Activated CD4-positive, alpha-beta T cell treated with anti-CD3 and anti-CD28 coated beads, Interleukin-2, amount 10 ng/mL, durations not matched to agents 7 days and 5 days (primary cell): ENCODE data around the gene FUBP3. TPM values are rescaled to one million over a fixed set of nuclear protein-coding genes. Genes with fewer than 3 reads are reported as not detected.
"Not testable (repeated sequence)": the region's sequence is repeated elsewhere in the genome, so short reads cannot be mapped to it uniquely, and the experiment has no call there.

Experiments
- CTCF ChIA-PET: fragments of 350-600 bp; sonication (Branson Sonifier 250); formaldehyde crosslinking; loops from one replicate; lab custom pipeline; 2021; ENCODE audit warnings: antibody characterized with exemption; lab: Charles Lee
- POLR2A ChIA-PET: fragments of 350-600 bp; sonication (Branson Sonifier 250); formaldehyde crosslinking; loops from one replicate; lab custom pipeline; 2021; ENCODE audit warnings: antibody characterized with exemption; lab: Charles Lee
- DNase-seq: peaks from one replicate; pipeline ENCODE4 v3.0.0-alpha.2; 2020
- H3K27ac Mint-ChIP-seq: one replicate; pipeline ENCODE4 v1.8.0; 2021; ENCODE audit warnings: mild to moderate bottlenecking, moderate library complexity, mixed read lengths
- H3K27me3 Mint-ChIP-seq: one replicate; pipeline ENCODE4 v1.8.0; 2021; ENCODE audit warnings: mixed read lengths
- H3K36me3 Mint-ChIP-seq: one replicate; pipeline ENCODE4 v1.8.0; 2021; ENCODE audit warnings: low read depth, mixed read lengths
- H3K4me1 Mint-ChIP-seq: one replicate; pipeline ENCODE4 v1.8.0; 2021; ENCODE audit warnings: mixed read lengths
- H3K4me3 Mint-ChIP-seq: one replicate; pipeline ENCODE4 v1.8.0; 2021; ENCODE audit warnings: mild to moderate bottlenecking, moderate library complexity, mixed read lengths
- H3K9me3 Mint-ChIP-seq: one replicate; pipeline ENCODE4 v1.8.0; 2021; ENCODE audit warnings: mixed read lengths
- total RNA-seq, 2 experiments: library from RNA; stranded (reverse); gene quantifications; one replicate each; pipeline ENCODE4 v1.2.3, GENCODE V29; 2021

The FUBP3 gene
- total RNA-seq, 2 experiments from 2014 or later: 34.2 to 34.5 TPM

DNA sequence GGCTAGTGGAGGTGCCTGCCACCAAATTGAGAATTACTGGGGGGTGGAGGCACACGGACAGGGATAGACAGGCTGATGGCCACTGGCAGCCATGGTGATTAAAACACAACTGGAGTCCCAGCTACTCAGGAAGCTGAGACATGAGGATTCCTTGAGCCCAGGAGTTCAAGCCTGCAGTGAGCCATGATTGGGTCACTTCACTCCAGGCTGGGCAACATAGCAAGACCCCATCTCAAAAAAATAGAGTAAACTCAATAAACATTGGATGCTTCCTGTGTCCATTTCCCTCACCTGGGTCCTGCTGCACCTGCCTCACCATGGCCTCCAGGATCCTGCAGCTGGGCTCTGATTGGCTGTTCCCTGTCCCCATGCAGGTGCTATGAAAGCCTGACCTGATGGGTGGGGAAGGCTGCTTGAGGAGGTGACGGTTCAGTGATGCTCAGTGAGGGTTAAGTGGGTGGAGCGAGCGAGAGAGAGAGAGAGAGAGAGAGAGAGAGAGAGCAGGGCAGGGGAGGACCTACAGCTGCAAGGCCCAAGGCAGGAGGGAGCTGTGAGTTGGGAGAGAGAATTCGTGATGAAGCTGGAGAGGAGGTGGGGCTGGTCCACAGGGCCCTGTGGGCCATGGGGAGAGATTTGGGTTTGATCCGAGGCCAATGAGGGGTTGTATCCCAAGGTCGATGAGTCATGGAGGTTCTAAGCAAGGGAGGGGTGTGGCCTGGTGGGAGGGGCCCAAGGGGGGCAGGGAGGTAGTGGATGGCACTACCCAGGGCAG is 36.7 kb upstream of the FUBP3 start:
- no peak for DNase-seq
- Mint-ChIP-seq H3K36me3 (no peaks in the 10 kb centered on the region), H3K4me1 (no peaks in the 10 kb centered on the region), H3K4me3 (no peak overlapping the region), H3K27ac (no peak overlapping the region), H3K9me3 (no peaks in the 10 kb centered on the region), H3K27me3 (peaks cover 24% of the 10 kb centered on the region)
- ChIA-PET CTCF (interaction anchor here (0.7 kb wide), 1 partner anchor 134 kb away, joined by 3 read pairs; no protein-coding TSS in a partner anchor), POLR2A (no interaction called here)

GRCh38 chr9:130543368-130543767 is 36.0 kb upstream of the FUBP3 start:
- no peak overlapping the region for H3K27ac Mint-ChIP-seq
- no peaks in the 10 kb centered on the region for H3K9me3 Mint-ChIP-seq
- CTCF ChIA-PET: interaction anchor here (0.7 kb wide), 1 partner anchor 134 kb away, joined by 3 read pairs; no protein-coding TSS in a partner anchor
- H3K36me3 Mint-ChIP-seq: no peaks in the 10 kb centered on the region
- peaks cover 17% of the 10 kb centered on the region for H3K27me3 Mint-ChIP-seq
- H3K4me3 Mint-ChIP-seq: no peak overlapping the region
- POLR2A ChIA-PET: no interaction called here
- no peaks in the 10 kb centered on the region for H3K4me1 Mint-ChIP-seq
- no peak for DNase-seq

DNA sequence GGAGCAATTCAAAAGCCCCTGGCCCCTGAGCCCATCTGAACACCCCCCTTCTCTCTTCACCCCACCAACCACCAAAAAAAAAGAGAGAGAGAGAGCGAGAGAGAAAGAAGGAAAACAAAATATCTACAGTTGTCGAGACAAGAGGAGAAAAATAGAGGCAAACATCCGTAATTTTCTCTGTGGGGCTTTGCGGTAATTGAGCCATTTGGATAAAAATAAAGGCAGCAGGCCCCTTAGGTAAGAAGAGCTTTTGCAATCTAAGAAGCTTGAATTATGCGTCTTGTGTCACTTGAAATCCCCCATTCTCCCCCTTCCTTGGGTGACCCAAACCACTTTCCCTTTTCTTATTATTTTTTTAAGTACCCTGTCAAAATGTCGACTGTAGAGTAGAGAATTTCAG is 35.5 kb upstream of the FUBP3 start:
- ChIA-PET POLR2A (no interaction called here), CTCF (interaction anchor here (0.7 kb wide), 2 partner anchors 52 to 119 kb away, joined by 3 read pairs; no protein-coding TSS in a partner anchor)
- H3K4me3 Mint-ChIP-seq: no peak overlapping the region
- H3K9me3 Mint-ChIP-seq: peaks cover under 1% of the 10 kb centered on the region
- H3K36me3 Mint-ChIP-seq: no peaks in the 10 kb centered on the region
- H3K27me3 Mint-ChIP-seq: peaks cover 14% of the 10 kb centered on the region
- H3K27ac Mint-ChIP-seq: no peak overlapping the region
- H3K4me1 Mint-ChIP-seq: no peaks in the 10 kb centered on the region
- no peak for DNase-seq

- ChIA-PET CTCF (interaction anchor here (0.7 kb wide), 2 partner anchors 52 to 120 kb away, joined by 3 read pairs; no protein-coding TSS in a partner anchor), POLR2A (no interaction called here)
- Mint-ChIP-seq H3K27ac (no peak overlapping the region), H3K4me1 (no peaks in the 10 kb centered on the region), H3K36me3 (no peaks in the 10 kb centered on the region), H3K9me3 (peaks cover 5% of the 10 kb centered on the region), H3K4me3 (no peak overlapping the region), H3K27me3 (peaks cover 12% of the 10 kb centered on the region)
- no peak for DNase-seq
Observed at GRCh38 chr9:130544364-130544763, 35.0 kb upstream of the FUBP3 start.

- H3K4me1 Mint-ChIP-seq: no peaks in the 10 kb centered on the region
- H3K27me3 Mint-ChIP-seq: no peaks in the 10 kb centered on the region
- H3K4me3 Mint-ChIP-seq: no peak overlapping the region
- ChIA-PET POLR2A (no interaction called here), CTCF (no interaction called here)
- H3K36me3 Mint-ChIP-seq: no peaks in the 10 kb centered on the region
- peaks cover 10% of the 10 kb centered on the region for H3K9me3 Mint-ChIP-seq
- no peak overlapping the region for H3K27ac Mint-ChIP-seq
- no peak for DNase-seq
Observed at GRCh38 chr9:130548103-130548502, 31.3 kb upstream of the FUBP3 start.

DNA sequence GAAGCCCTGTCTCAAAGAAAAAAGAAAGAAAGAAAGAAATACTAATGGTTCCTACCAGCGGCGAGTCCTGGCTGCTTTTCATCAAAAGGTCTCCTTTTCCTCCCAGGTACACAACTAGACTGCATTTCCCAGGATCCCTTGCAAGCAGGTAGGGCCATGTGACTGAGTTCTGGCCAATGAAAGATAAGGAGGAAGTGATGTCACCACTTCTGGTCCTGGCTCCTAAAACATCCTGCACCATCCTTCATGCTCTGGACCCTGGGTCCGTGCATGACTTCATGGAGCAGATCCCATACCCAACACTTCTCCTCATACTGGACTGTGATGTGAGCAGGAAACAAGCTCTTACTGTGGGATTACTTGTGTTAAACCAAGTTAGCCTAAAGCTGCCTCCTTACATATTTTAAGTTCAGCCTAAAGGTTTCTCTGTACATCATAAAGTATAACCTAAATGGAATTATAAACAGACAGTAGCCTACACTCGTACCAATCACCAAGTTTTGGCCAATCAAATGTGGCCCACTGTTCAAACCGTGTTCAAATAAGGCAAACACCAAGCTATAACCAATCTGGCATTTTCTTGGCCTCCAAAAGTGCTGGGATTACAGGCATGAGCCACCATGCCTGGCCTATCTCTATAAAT is 30.2 kb upstream of the FUBP3 start:
- H3K27ac Mint-ChIP-seq: no peak overlapping the region
- H3K4me3 Mint-ChIP-seq: no peak overlapping the region
- H3K9me3 Mint-ChIP-seq: peaks cover 10% of the 10 kb centered on the region
- H3K27me3 Mint-ChIP-seq: no peaks in the 10 kb centered on the region
- CTCF ChIA-PET: no interaction called here
- no peaks in the 10 kb centered on the region for H3K4me1 Mint-ChIP-seq
- no peaks in the 10 kb centered on the region for H3K36me3 Mint-ChIP-seq
- no peak for DNase-seq
- POLR2A ChIA-PET: no interaction called here

DNA sequence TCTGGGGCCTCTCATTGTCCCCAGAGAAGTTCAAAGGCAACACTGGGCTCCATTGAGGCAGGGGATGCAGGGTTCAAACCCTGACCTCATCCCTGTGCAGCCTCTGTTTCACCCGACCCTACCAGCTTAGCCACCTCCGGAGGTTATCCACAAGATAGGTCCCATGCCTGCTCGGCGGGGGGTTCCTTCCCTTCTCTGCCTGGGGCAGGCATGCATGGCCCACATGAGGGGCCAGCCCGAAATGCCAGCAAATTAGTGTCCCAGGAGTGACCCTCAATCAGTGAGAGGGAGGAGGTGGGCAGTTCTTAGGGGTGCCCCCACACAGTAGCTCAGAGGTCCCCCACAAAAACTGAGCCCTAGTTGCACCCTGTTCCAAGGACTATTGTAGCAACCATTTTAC is 24.8 kb upstream of the FUBP3 start:
- POLR2A ChIA-PET: no interaction called here
- no peak overlapping the region for H3K27ac Mint-ChIP-seq
- H3K27me3 Mint-ChIP-seq: peaks cover 1% of the 10 kb centered on the region
- no peaks in the 10 kb centered on the region for H3K4me1 Mint-ChIP-seq
- DNase-seq: no peak
- no peaks in the 10 kb centered on the region for H3K36me3 Mint-ChIP-seq
- CTCF ChIA-PET: no interaction called here
- H3K9me3 Mint-ChIP-seq: peaks cover 2% of the 10 kb centered on the region
- H3K4me3 Mint-ChIP-seq: no peak overlapping the region

DNA sequence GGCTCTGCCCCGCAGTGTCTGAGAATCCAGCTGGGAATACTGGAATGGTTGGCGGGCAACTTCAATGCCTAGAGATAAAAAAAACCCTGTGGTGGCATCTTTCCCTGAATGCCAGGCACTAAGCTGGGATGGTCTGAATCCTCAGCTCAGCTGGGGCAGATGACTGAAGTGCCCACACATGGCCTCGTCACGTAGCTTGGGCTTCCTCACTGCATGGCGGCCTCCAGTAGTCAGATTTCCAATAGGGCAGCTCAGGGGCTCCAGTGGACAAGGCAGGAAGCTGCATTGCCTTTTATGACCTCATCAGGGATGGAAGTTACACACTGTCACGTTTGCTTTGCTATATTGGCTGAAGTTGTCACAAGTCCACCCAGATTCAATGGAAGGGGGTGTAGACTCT is 24.3 kb upstream of the FUBP3 start:
- CTCF ChIA-PET: no interaction called here

GRCh38 chr9:130555968-130556367 is 23.4 kb upstream of the FUBP3 start:
- no peak for DNase-seq
- H3K36me3 Mint-ChIP-seq: no peaks in the 10 kb centered on the region
- POLR2A ChIA-PET: no interaction called here
- CTCF ChIA-PET: no interaction called here
- H3K4me1 Mint-ChIP-seq: no peaks in the 10 kb centered on the region
- no peaks in the 10 kb centered on the region for H3K9me3 Mint-ChIP-seq
- H3K4me3 Mint-ChIP-seq: no peak overlapping the region
- H3K27me3 Mint-ChIP-seq: peaks cover 1% of the 10 kb centered on the region
- H3K27ac Mint-ChIP-seq: no peak overlapping the region

More for the DNA sequence above, 24.3 kb upstream of the FUBP3 start:
- Mint-ChIP-seq H3K9me3 (no peaks in the 10 kb centered on the region), H3K4me1 (no peaks in the 10 kb centered on the region), H3K36me3 (no peaks in the 10 kb centered on the region), H3K4me3 (no peak overlapping the region), H3K27me3 (peaks cover 1% of the 10 kb centered on the region), H3K27ac (no peak overlapping the region)
- POLR2A ChIA-PET: no interaction called here
- no peak for DNase-seq

- Mint-ChIP-seq H3K4me3 (no peak overlapping the region), H3K27ac (no peak overlapping the region), H3K27me3 (peaks cover 1% of the 10 kb centered on the region), H3K36me3 (no peaks in the 10 kb centered on the region), H3K4me1 (no peaks in the 10 kb centered on the region), H3K9me3 (no peaks in the 10 kb centered on the region)
- no peak for DNase-seq
- ChIA-PET POLR2A (no interaction called here), CTCF (interaction anchor here (0.7 kb wide), 1 partner anchor 147 kb away, joined by 4 read pairs; no protein-coding TSS in a partner anchor)
Observed at GRCh38 chr9:130556396-130557076, 22.8 kb upstream of the FUBP3 start.

- ChIA-PET CTCF (interaction anchor here (0.7 kb wide), 1 partner anchor 147 kb away, joined by 4 read pairs; no protein-coding TSS in a partner anchor), POLR2A (no interaction called here)
- Mint-ChIP-seq H3K27me3 (peaks cover 1% of the 10 kb centered on the region), H3K4me1 (no peaks in the 10 kb centered on the region), H3K36me3 (no peaks in the 10 kb centered on the region), H3K4me3 (no peak overlapping the region), H3K9me3 (no peaks in the 10 kb centered on the region), H3K27ac (no peak overlapping the region)
- DNase-seq: no peak
Observed at GRCh38 chr9:130557077-130557468, 22.3 kb upstream of the FUBP3 start.

DNA sequence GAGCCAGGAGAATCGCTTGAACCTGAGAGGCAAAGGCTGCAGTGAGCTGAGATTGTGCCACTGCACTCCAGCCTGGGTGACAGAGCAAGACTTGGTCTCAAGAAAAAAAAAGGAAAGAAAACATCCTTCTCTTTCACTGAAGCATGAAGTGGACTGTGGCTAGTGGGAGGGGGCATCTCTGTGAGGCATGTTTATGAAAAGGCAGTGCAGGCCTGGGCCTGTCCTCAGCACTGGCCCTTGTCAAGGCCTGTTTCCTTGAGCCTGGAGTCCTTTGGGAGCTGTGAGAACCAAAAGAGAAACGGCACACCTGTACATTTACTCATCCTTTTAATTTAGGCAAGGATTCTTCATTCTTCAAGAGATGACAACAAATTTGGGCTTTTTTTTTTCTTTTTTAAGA is 18.3 kb upstream of the FUBP3 start:
- no peaks in the 10 kb centered on the region for H3K9me3 Mint-ChIP-seq
- no peaks in the 10 kb centered on the region for H3K36me3 Mint-ChIP-seq
- no peak for DNase-seq
- H3K4me1 Mint-ChIP-seq: no peaks in the 10 kb centered on the region
- no peak overlapping the region for H3K4me3 Mint-ChIP-seq
- peaks cover 1% of the 10 kb centered on the region for H3K27me3 Mint-ChIP-seq
- H3K27ac Mint-ChIP-seq: no peak overlapping the region
- ChIA-PET CTCF (interaction anchor here (0.6 kb wide), 2 partner anchors 25 to 121 kb away, joined by 3 read pairs; no protein-coding TSS in a partner anchor), POLR2A (no interaction called here)

- H3K27ac Mint-ChIP-seq, H3K27me3 Mint-ChIP-seq, H3K9me3 Mint-ChIP-seq, POLR2A ChIA-PET, CTCF ChIA-PET, H3K4me3 Mint-ChIP-seq, H3K4me1 Mint-ChIP-seq, DNase-seq, H3K36me3 Mint-ChIP-seq: not testable (repeated sequence)
Observed at GRCh38 chr9:130562525-130562924, 16.9 kb upstream of the FUBP3 start.
